Osteoblast (primary cell): ENCODE data around the gene ANKRD31. TPM values are rescaled to one million over a fixed set of nuclear protein-coding genes. Genes with fewer than 3 reads are reported as not detected.
"Not testable (repeated sequence)": the region's sequence is repeated elsewhere in the genome, so short reads cannot be mapped to it uniquely, and the experiment has no call there.

ENCODE experiments used
- DNase-seq: peaks from one replicate; pipeline ENCODE4 v3.0.0; 2011; ENCODE audit warnings: low spot score, mixed read lengths; ENCODE audit not compliant: insufficient read length; ENCODE audit errors: missing footprints
- H2AFZ ChIP-seq: 2 replicates; pipeline ENCODE4 v1.6.0; 2011; ENCODE audit warnings: mild to moderate bottlenecking, low read length
- H3K27ac ChIP-seq: 2 replicates; pipeline ENCODE4 v1.5.1; 2011; ENCODE audit warnings: mild to moderate bottlenecking, low read depth, low read length, moderate library complexity
- H3K27me3 ChIP-seq: 2 replicates; pipeline ENCODE4 v1.6.0; 2012; ENCODE audit warnings: mild to moderate bottlenecking, control low read depth, inconsistent platforms, low read length, moderate library complexity; ENCODE audit not compliant: insufficient read depth
- H3K36me3 ChIP-seq: 2 replicates; pipeline ENCODE4 v1.5.1; 2011; ENCODE audit warnings: mild to moderate bottlenecking, low read length, control low read depth, moderate library complexity; ENCODE audit not compliant: insufficient read depth
- H3K4me1 ChIP-seq: 2 replicates; pipeline ENCODE4 v1.5.1; 2011; ENCODE audit warnings: mild to moderate bottlenecking, low read length, control low read depth, moderate library complexity; ENCODE audit not compliant: insufficient read depth
- H3K4me2 ChIP-seq: 2 replicates; pipeline ENCODE4 v1.6.0; 2011; ENCODE audit warnings: mild to moderate bottlenecking, low read length; ENCODE audit not compliant: insufficient read depth
- H3K4me3 ChIP-seq: fragments of 200-600 bp; sonication (generic); 3 replicates; pipeline ENCODE4 v1.5.1; 2012; ENCODE audit warnings: mild to moderate bottlenecking, low read length, inconsistent platforms; ENCODE audit not compliant: insufficient read depth
- H3K79me2 ChIP-seq: 2 replicates; pipeline ENCODE4 v1.6.0; 2012; ENCODE audit warnings: mild to moderate bottlenecking, low read length, control low read depth, inconsistent platforms; ENCODE audit not compliant: insufficient read depth
- H3K9me3 ChIP-seq: 2 replicates; pipeline ENCODE4 v1.5.1; 2011; ENCODE audit warnings: low read depth, low read length, control low read depth
- H4K20me1 ChIP-seq: 2 replicates; pipeline ENCODE4 v1.6.0; 2012; ENCODE audit warnings: mild to moderate bottlenecking, low read length, control low read depth; ENCODE audit not compliant: insufficient read depth
- CTCF ChIP-seq: IDR thresholded peaks from 2 replicates; pipeline ENCODE4 v1.5.1; 2011; ENCODE audit warnings: mild to moderate bottlenecking, low read depth, low read length, moderate library complexity; ENCODE audit errors: extremely low read depth
- total RNA-seq: library from RNA; depleted of rRNA; stranded (reverse); fragments of >200 nt; gene quantifications from 2 replicates; pipeline ENCODE4 v1.2.3, GENCODE V29; 2012

Gene ANKRD31
- total RNA-seq, 1 donor: 0.36 TPM

GRCh38 chr5:75130818-75131349 lies 105.8 kb downstream of the ANKRD31 start:
- no peak for DNase-seq
- H3K4me2 ChIP-seq: no peak overlapping the region
- H3K79me2 ChIP-seq: no peaks in the 10 kb centered on the region
- H3K27me3 ChIP-seq: no peaks in the 10 kb centered on the region
- no peaks in the 10 kb centered on the region for H3K9me3 ChIP-seq
- no peak overlapping the region for H2AFZ ChIP-seq
- no peak overlapping the region for H3K4me3 ChIP-seq
- no peaks in the 10 kb centered on the region for H3K36me3 ChIP-seq
- H3K4me1 ChIP-seq: no peaks in the 10 kb centered on the region
- no peaks in the 10 kb centered on the region for H4K20me1 ChIP-seq
- H3K27ac ChIP-seq: no peak overlapping the region
- TF ChIP-seq CTCF: no peak

- no peak for TF ChIP-seq CTCF
- no peak for DNase-seq
- Histone ChIP-seq H4K20me1 (no peaks in the 10 kb centered on the region), H3K9me3 (no peaks in the 10 kb centered on the region), H3K27me3 (no peaks in the 10 kb centered on the region), H3K4me3 (no peak overlapping the region), H3K79me2 (no peaks in the 10 kb centered on the region), H3K36me3 (no peaks in the 10 kb centered on the region), H3K4me1 (no peaks in the 10 kb centered on the region), H3K27ac (no peak overlapping the region), H3K4me2 (no peak overlapping the region), H2AFZ (no peak overlapping the region)
These were observed 119.8 kb downstream of the ANKRD31 start for GRCh38 chr5:75116856-75117255.

GRCh38 chr5:75114311-75114710 lies 122.4 kb downstream of the ANKRD31 start:
- not testable (repeated sequence) for H3K27me3 ChIP-seq, H3K9me3 ChIP-seq, H3K27ac ChIP-seq, H3K4me2 ChIP-seq, H3K36me3 ChIP-seq, H3K4me1 ChIP-seq, H2AFZ ChIP-seq, H3K79me2 ChIP-seq, H3K4me3 ChIP-seq, DNase-seq, H4K20me1 ChIP-seq

GRCh38 chr5:75113354-75114113 lies 123.1 kb downstream of the ANKRD31 start:
- no peak overlapping the region for H3K4me2 ChIP-seq
- H3K27me3 ChIP-seq: no peaks in the 10 kb centered on the region
- H3K4me3 ChIP-seq: no peak overlapping the region
- no peaks in the 10 kb centered on the region for H3K36me3 ChIP-seq
- H3K9me3 ChIP-seq: no peaks in the 10 kb centered on the region
- TF ChIP-seq CTCF: no peak
- H3K79me2 ChIP-seq: no peaks in the 10 kb centered on the region
- DNase-seq: no peak
- no peaks in the 10 kb centered on the region for H3K4me1 ChIP-seq
- H4K20me1 ChIP-seq: no peaks in the 10 kb centered on the region
- no peak overlapping the region for H3K27ac ChIP-seq
- no peak overlapping the region for H2AFZ ChIP-seq
